Stimulated activated naive B cell treated with anti-CD40 and anti-IgM and Interleukin-4, amounts not matched to agents 10 μg/mL and 1 μg/mL and 100 μg/mL, for 72 hours (primary cell): ENCODE measurements around the gene WDR35.
A peak's percentile ranks its signal among the peaks of the same experiment; 100 is the strongest.
"Not testable (repeated sequence)": the region's sequence is repeated elsewhere in the genome, so short reads cannot be mapped to it uniquely, and the experiment has no call there.

Source experiments
- ATAC-seq, 2 donors: fragments of 150-1000 bp; cut with Tn5 transposase; replicated peaks; 2 replicates each; pipeline ENCODE4 v1.10.0; 2021; ENCODE audit warnings: moderate library complexity in 1 of 2
- DNase-seq: peaks from one replicate; pipeline ENCODE4 v3.0.0; 2021
- H3K27ac Mint-ChIP-seq: one replicate; pipeline ENCODE4 v1.8.0; 2022; ENCODE audit warnings: mild to moderate bottlenecking, mixed read lengths
- H3K27me3 Mint-ChIP-seq, 2 donors: one replicate each; pipeline ENCODE4 v1.8.0; 2022; ENCODE audit warnings: mixed read lengths in 2 of 2
- H3K36me3 Mint-ChIP-seq, 2 donors: one replicate each; pipeline ENCODE4 v1.8.0; 2022; ENCODE audit warnings: mixed read lengths in 2 of 2, mild to moderate bottlenecking in 1 of 2
- H3K4me1 Mint-ChIP-seq, 2 donors: one replicate each; pipeline ENCODE4 v1.8.0; 2022; ENCODE audit warnings: mixed read lengths in 2 of 2, mild to moderate bottlenecking in 1 of 2
- H3K4me3 Mint-ChIP-seq, 2 donors: one replicate each; pipeline ENCODE4 v1.8.0; 2022; ENCODE audit warnings: mild to moderate bottlenecking in 2 of 2, mixed read lengths in 2 of 2, moderate library complexity in 1 of 2
- H3K9me3 Mint-ChIP-seq, 2 donors: one replicate each; pipeline ENCODE4 v1.8.0; 2022; ENCODE audit warnings: mixed read lengths in 2 of 2, mild to moderate bottlenecking in 1 of 2

The WDR35 gene

GRCh38 chr2:19942199-19942598 lies 47.7 kb downstream of the WDR35 start:
- Mint-ChIP-seq H3K4me1 (no peaks in the 10 kb centered on the region), H3K9me3 (no peaks in the 10 kb centered on the region), H3K27ac (no peak overlapping the region), H3K36me3 (peaks cover 9 to 28% of the 10 kb centered on the region in 2 donors), H3K4me3 (no peak overlapping the region), H3K27me3 (no peaks in the 10 kb centered on the region)
- DNase-seq (no peak), ATAC-seq (no peak)

GRCh38 chr2:19937004-19937403 lies 52.9 kb downstream of the WDR35 start:
- Mint-ChIP-seq H3K27me3 (no peaks in the 10 kb centered on the region), H3K27ac (no peak overlapping the region), H3K9me3 (no peaks in the 10 kb centered on the region), H3K4me3 (no peak overlapping the region), H3K36me3 (peaks cover 14 to 36% of the 10 kb centered on the region in 2 donors), H3K4me1 (no peaks in the 10 kb centered on the region)
- ATAC-seq (no peak), DNase-seq (no peak)

GRCh38 chr2:19936203-19936602 lies 53.7 kb downstream of the WDR35 start:
- no peak overlapping the region for H3K4me3 Mint-ChIP-seq
- H3K36me3 Mint-ChIP-seq: peaks cover 15 to 38% of the 10 kb centered on the region in 2 donors
- no peak overlapping the region for H3K27ac Mint-ChIP-seq

GRCh38 chr2:19933351-19933981 lies 56.4 kb downstream of the WDR35 start:
- ATAC-seq: peak; percentile 42 to 46
- no peak overlapping the region for H3K4me3 Mint-ChIP-seq

More at GRCh38 chr2:19936203-19936602, 53.7 kb downstream of the WDR35 start:
- no peaks in the 10 kb centered on the region for H3K4me1 Mint-ChIP-seq
- H3K27me3 Mint-ChIP-seq: no peaks in the 10 kb centered on the region
- DNase-seq: no peak
- ATAC-seq: no peak
- no peaks in the 10 kb centered on the region for H3K9me3 Mint-ChIP-seq

GRCh38 chr2:19932928-19933327 lies 57.0 kb downstream of the WDR35 start:
- H3K4me1 Mint-ChIP-seq: no peaks in the 10 kb centered on the region
- H3K27me3 Mint-ChIP-seq: no peaks in the 10 kb centered on the region
- no peak overlapping the region for H3K4me3 Mint-ChIP-seq
- ATAC-seq: no peak
- DNase-seq: no peak
- H3K36me3 Mint-ChIP-seq: peaks cover 23 to 50% of the 10 kb centered on the region in 2 donors
- peaks cover 0 to 3% of the 10 kb centered on the region in 2 donors for H3K9me3 Mint-ChIP-seq
- no peak overlapping the region for H3K27ac Mint-ChIP-seq

More at GRCh38 chr2:19933351-19933981, 56.4 kb downstream of the WDR35 start:
- DNase-seq: no peak
- peaks cover 24 to 47% of the 10 kb centered on the region in 2 donors for H3K36me3 Mint-ChIP-seq
- no peaks in the 10 kb centered on the region for H3K4me1 Mint-ChIP-seq
- H3K27me3 Mint-ChIP-seq: no peaks in the 10 kb centered on the region
- peaks cover 0 to 3% of the 10 kb centered on the region in 2 donors for H3K9me3 Mint-ChIP-seq
- H3K27ac Mint-ChIP-seq: no peak overlapping the region

- DNase-seq: no peak
- Mint-ChIP-seq H3K9me3 (peaks cover 18% of the 10 kb centered on the region in 2 donors), H3K27me3 (no peaks in the 10 kb centered on the region), H3K4me3 (no peak overlapping the region), H3K4me1 (no peaks in the 10 kb centered on the region), H3K36me3 (peaks cover 46 to 66% of the 10 kb centered on the region in 2 donors), H3K27ac (no peak overlapping the region)
- no peak for ATAC-seq
Measured at GRCh38 chr2:19929226-19929625, 60.7 kb downstream of the WDR35 start.

- Mint-ChIP-seq H3K9me3 (peaks cover 18 to 20% of the 10 kb centered on the region in 2 donors), H3K36me3 (peaks cover 56 to 76% of the 10 kb centered on the region in 2 donors)
- H3K27ac Mint-ChIP-seq, H3K27me3 Mint-ChIP-seq, H3K4me3 Mint-ChIP-seq, ATAC-seq, H3K4me1 Mint-ChIP-seq, DNase-seq: not testable (repeated sequence)
Measured at GRCh38 chr2:19927816-19928215, 62.1 kb downstream of the WDR35 start.

- DNase-seq: not testable (repeated sequence)
Measured at GRCh38 chr2:19924526-19924925, 65.4 kb downstream of the WDR35 start.

GRCh38 chr2:19922188-19922587 lies 67.7 kb downstream of the WDR35 start:
- DNase-seq, ATAC-seq, H3K4me3 Mint-ChIP-seq, H3K27me3 Mint-ChIP-seq, H3K27ac Mint-ChIP-seq, H3K4me1 Mint-ChIP-seq: not testable (repeated sequence)
- Mint-ChIP-seq H3K9me3 (peaks cover 17 to 21% of the 10 kb centered on the region in 2 donors), H3K36me3 (peaks cover 74 to 86% of the 10 kb centered on the region in 2 donors)

More at GRCh38 chr2:19924526-19924925, 65.4 kb downstream of the WDR35 start:
- not testable (repeated sequence) for ATAC-seq, H3K4me1 Mint-ChIP-seq, H3K27me3 Mint-ChIP-seq, H3K4me3 Mint-ChIP-seq, H3K27ac Mint-ChIP-seq
- H3K9me3 Mint-ChIP-seq: peaks cover 21 to 24% of the 10 kb centered on the region in 2 donors
- H3K36me3 Mint-ChIP-seq: peaks cover 67 to 89% of the 10 kb centered on the region in 2 donors

- no peak overlapping the region for H3K27ac Mint-ChIP-seq
- H3K4me3 Mint-ChIP-seq: no peak overlapping the region
- H3K9me3 Mint-ChIP-seq: no peaks in the 10 kb centered on the region
- no peaks in the 10 kb centered on the region for H3K27me3 Mint-ChIP-seq
- peaks cover 45 to 58% of the 10 kb centered on the region in 2 donors for H3K36me3 Mint-ChIP-seq
- no peak for ATAC-seq
- H3K4me1 Mint-ChIP-seq: peaks cover 0 to 2% of the 10 kb centered on the region in 2 donors
- DNase-seq: no peak
Measured at GRCh38 chr2:19916385-19916950, 73.4 kb downstream of the WDR35 start.

- Mint-ChIP-seq H3K4me3 (no peak overlapping the region), H3K4me1 (peaks cover 0 to 2% of the 10 kb centered on the region in 2 donors), H3K27me3 (no peaks in the 10 kb centered on the region), H3K27ac (no peak overlapping the region), H3K9me3 (no peaks in the 10 kb centered on the region), H3K36me3 (peaks cover 36 to 50% of the 10 kb centered on the region in 2 donors)
- DNase-seq (no peak), ATAC-seq (no peak)
Measured at GRCh38 chr2:19914266-19914975, 75.5 kb downstream of the WDR35 start.

- ATAC-seq: no peak
- no peak overlapping the region for H3K4me3 Mint-ChIP-seq
- H3K9me3 Mint-ChIP-seq: no peaks in the 10 kb centered on the region
- no peak for DNase-seq
- H3K36me3 Mint-ChIP-seq: peaks cover 20 to 31% of the 10 kb centered on the region in 2 donors
- no peaks in the 10 kb centered on the region for H3K27me3 Mint-ChIP-seq
- H3K4me1 Mint-ChIP-seq: no peaks in the 10 kb centered on the region
- no peak overlapping the region for H3K27ac Mint-ChIP-seq
Measured at GRCh38 chr2:19911808-19912509, 77.9 kb downstream of the WDR35 start.

- no peak for ATAC-seq
- Mint-ChIP-seq H3K9me3 (peaks cover 0 to 6% of the 10 kb centered on the region in 2 donors), H3K27me3 (peaks cover 0 to 7% of the 10 kb centered on the region in 2 donors), H3K36me3 (peaks cover 4 to 17% of the 10 kb centered on the region in 2 donors), H3K4me1 (peaks cover 15 to 38% of the 10 kb centered on the region in 2 donors), H3K4me3 (peak overlapping the region; percentile 87 to 97), H3K27ac (peak overlapping the region; percentile 99)
- no peak for DNase-seq
Measured at GRCh38 chr2:19902216-19902740, 87.6 kb downstream of the WDR35 start.
